Uterus (tissue), 2 donors: ENCODE data around the gene AGPAT2.

Experiments
- CTCF ChIP-seq, 4 experiments: fragments of 200-600 bp in 2 of 4; fragments of 450-650 bp in 2 of 4; sonication (generic) in 2 of 4; IDR thresholded peaks; one replicate each; pipeline ENCODE4 v1.5.1; 2016 to 2019; ENCODE audit warnings: antibody characterized with exemption in 4 of 4, mild to moderate bottlenecking in 2 of 4, moderate library complexity in 1 of 4
- POLR2A ChIP-seq, 2 donors: fragments of 450-650 bp; IDR thresholded peaks; one replicate each; pipeline ENCODE4 v1.6.1; 2016; ENCODE audit warnings: antibody characterized with exemption in 2 of 2, mild to moderate bottlenecking in 1 of 2, moderate library complexity in 1 of 2

- TF ChIP-seq CTCF (IDR thresholded peaks at IDR 0.05), result no peak
- TF ChIP-seq POLR2A (IDR thresholded peaks at IDR 0.05), result no peak
Measured at GRCh38 chr9:136710543-136710942, 23.3 kb upstream of the AGPAT2 start.
